ENCODE measurements around the gene FTL.

- TF ChIP-seq FOXA1 (IDR thresholded peaks at IDR 0.05) (no peak), TAF1 (conservative IDR thresholded peaks at IDR 0.05) (no peak), ZBTB33 (IDR thresholded peaks at IDR 0.05) (no peak), MAX (IDR thresholded peaks at IDR 0.05) (no peak), JUND (IDR thresholded peaks at IDR 0.05) (no peak), NR2F2 (IDR thresholded peaks at IDR 0.05) (no peak), SP1 (IDR thresholded peaks at IDR 0.05) (no peak), EGR1 (IDR thresholded peaks at IDR 0.05; ENCODE audit: low read depth in 2 of 2) (no peak), YY1 (IDR thresholded peaks at IDR 0.05) (no peak), REST (IDR thresholded peaks at IDR 0.05) (no peak)
- TF ChIP-seq, protein P1, sequence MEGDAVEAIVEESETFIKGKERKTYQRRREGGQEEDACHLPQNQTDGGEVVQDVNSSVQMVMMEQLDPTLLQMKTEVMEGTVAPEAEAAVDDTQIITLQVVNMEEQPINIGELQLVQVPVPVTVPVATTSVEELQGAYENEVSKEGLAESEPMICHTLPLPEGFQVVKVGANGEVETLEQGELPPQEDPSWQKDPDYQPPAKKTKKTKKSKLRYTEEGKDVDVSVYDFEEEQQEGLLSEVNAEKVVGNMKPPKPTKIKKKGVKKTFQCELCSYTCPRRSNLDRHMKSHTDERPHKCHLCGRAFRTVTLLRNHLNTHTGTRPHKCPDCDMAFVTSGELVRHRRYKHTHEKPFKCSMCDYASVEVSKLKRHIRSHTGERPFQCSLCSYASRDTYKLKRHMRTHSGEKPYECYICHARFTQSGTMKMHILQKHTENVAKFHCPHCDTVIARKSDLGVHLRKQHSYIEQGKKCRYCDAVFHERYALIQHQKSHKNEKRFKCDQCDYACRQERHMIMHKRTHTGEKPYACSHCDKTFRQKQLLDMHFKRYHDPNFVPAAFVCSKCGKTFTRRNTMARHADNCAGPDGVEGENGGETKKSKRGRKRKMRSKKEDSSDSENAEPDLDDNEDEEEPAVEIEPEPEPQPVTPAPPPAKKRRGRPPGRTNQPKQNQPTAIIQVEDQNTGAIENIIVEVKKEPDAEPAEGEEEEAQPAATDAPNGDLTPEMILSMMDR (IDR thresholded peaks at IDR 0.05; ENCODE audit: low read depth, low read length, missing input control), result no peak
Measured at GRCh38 chr19:48988286-48988685, 23.2 kb downstream of the FTL start.
